Lung (tissue), 12 donors: Measurements from ENCODE around the gene UGDH. TPM values are rescaled to one million over a fixed set of nuclear protein-coding genes. Genes with fewer than 3 reads are reported as not detected.
"Not testable (repeated sequence)": the region's sequence is repeated elsewhere in the genome, so short reads cannot be mapped to it uniquely, and the experiment has no call there.

Experiments
- ATAC-seq: fragments of 200-7000 bp; cut with Tn5 transposase; one replicate; pipeline ENCODE4 v1.9.1; 2020; ENCODE audit warnings: moderate number of reproducible peaks; ENCODE audit not compliant: insufficient read depth, low FRiP score
- DNase-seq, 3 donors: peaks; one replicate each; pipeline ENCODE4 v3.0.0-alpha.2; 2013 to 2017
- H3K27ac ChIP-seq, 2 donors: one replicate each; pipeline ENCODE4 v1.5.1; 2013; ENCODE audit warnings: mild to moderate bottlenecking in 2 of 2, moderate library complexity in 2 of 2, control low read depth in 1 of 2, inconsistent platforms in 1 of 2, low read depth in 1 of 2, low read length in 1 of 2
- H3K27me3 ChIP-seq, 3 donors: one replicate each; pipeline ENCODE4 v1.5.1; 2013; ENCODE audit warnings: low read length in 2 of 3; ENCODE audit not compliant: control insufficient read depth in 3 of 3, insufficient read depth in 3 of 3
- H3K36me3 ChIP-seq, 4 donors: one replicate each; pipeline ENCODE4 v1.5.1; 2013; ENCODE audit warnings: low read length in 4 of 4, mild to moderate bottlenecking in 1 of 4, moderate library complexity in 1 of 4; ENCODE audit not compliant: control insufficient read depth in 4 of 4, insufficient read depth in 4 of 4
- H3K4me1 ChIP-seq, 5 donors: one replicate each; pipeline ENCODE4 v1.5.1; 2013; ENCODE audit warnings: low read length in 5 of 5, mild to moderate bottlenecking in 2 of 5, moderate library complexity in 1 of 5; ENCODE audit not compliant: control insufficient read depth in 5 of 5, insufficient read depth in 5 of 5
- H3K4me3 ChIP-seq: one replicate; pipeline ENCODE4 v1.5.1; 2013; ENCODE audit warnings: mild to moderate bottlenecking, control low read depth, moderate library complexity
- H3K9ac ChIP-seq, 2 donors: one replicate each; pipeline ENCODE4 v1.5.1; 2013; ENCODE audit warnings: low read length in 2 of 2, control low read depth in 1 of 2; ENCODE audit not compliant: insufficient read depth in 1 of 2
- H3K9me3 ChIP-seq, 4 donors: one replicate each; pipeline ENCODE4 v1.5.1; 2013; ENCODE audit warnings: low read length in 3 of 4, mild to moderate bottlenecking in 1 of 4, moderate library complexity in 1 of 4; ENCODE audit not compliant: control insufficient read depth in 4 of 4, insufficient read depth in 3 of 4
- WGBS, 2 donors: extraction: QIAGEN DNeasy Blood & Tissue Kit; methylation state at CpG; one replicate each; pipeline ENCODE4 v1.1.7; 2013; 5-methylcytosine and 5-hydroxymethylcytosine counted together
- polyA plus RNA-seq, 2 donors: library from polyadenylated mRNA; stranded (reverse); fragments of 200-250 nt; gene quantifications; one replicate each; pipeline ENCODE4 v1.2.1, GENCODE V29; 2013
- total RNA-seq, 2 donors: library from RNA; depleted of rRNA in 1 of 2; stranded (reverse); fragments of >200 nt in 1 of 2; gene quantifications; one replicate each; pipeline ENCODE4 v1.2.1, GENCODE V29; 2014 to 2021
- TF ChIP-seq, protein P1 (sequence below): IDR thresholded peaks from 2 replicates; pipeline ENCODE4 v1.5.1; 2012; ENCODE audit warnings: mild to moderate bottlenecking; ENCODE audit errors: control extremely low read depth, extremely low read depth
- donor health status: control.
- donor health status: control.
- donor health status: Bipolar disorder and iron deficiency.
- donor health status: healthy.
- donor health status: DM: yes; HTN: yes; CAD: no.

UGDH gene
- total and polyA plus RNA-seq, 4 donors = 13.4 to 69.1 (median 36.6) TPM

DNA sequence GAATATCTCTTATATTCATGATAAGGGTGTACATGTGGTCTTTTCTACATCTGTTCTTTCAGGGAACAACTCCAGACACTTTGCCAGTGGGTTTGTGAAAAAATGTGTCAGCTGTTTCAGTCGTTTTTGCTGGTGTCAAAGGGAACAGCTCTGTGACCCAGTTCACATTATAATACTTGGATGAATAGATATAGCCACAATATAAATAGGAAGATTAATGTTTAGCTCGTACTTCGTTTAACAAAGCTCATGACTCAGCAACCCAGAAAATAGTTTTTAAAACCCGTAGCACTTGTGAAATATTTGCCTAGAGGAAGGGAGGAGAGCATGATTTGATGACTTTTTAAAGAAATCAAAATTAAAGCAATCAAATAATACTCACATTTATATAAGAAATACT is 60.5 kb downstream of the UGDH start:
- no peak overlapping the region for H3K4me3 ChIP-seq
- H3K27me3 ChIP-seq = no peaks in the 10 kb centered on the region
- no peak overlapping the region for H3K9ac ChIP-seq
- no peak for ATAC-seq
- 48 to 52% methylated on average over 4 of the region's 4 CpGs for whole genome bisulfite sequencing, 2 donors
- H3K27ac ChIP-seq = no peak overlapping the region
- H3K36me3 ChIP-seq = peaks cover 0 to 29% (median 8%) of the 10 kb centered on the region in 4 donors
- peaks cover 0 to 4% (median 0%) of the 10 kb centered on the region in 5 donors for H3K4me1 ChIP-seq
- DNase-seq = no peak
- H3K9me3 ChIP-seq = no peaks in the 10 kb centered on the region
- TF ChIP-seq, protein P1, sequence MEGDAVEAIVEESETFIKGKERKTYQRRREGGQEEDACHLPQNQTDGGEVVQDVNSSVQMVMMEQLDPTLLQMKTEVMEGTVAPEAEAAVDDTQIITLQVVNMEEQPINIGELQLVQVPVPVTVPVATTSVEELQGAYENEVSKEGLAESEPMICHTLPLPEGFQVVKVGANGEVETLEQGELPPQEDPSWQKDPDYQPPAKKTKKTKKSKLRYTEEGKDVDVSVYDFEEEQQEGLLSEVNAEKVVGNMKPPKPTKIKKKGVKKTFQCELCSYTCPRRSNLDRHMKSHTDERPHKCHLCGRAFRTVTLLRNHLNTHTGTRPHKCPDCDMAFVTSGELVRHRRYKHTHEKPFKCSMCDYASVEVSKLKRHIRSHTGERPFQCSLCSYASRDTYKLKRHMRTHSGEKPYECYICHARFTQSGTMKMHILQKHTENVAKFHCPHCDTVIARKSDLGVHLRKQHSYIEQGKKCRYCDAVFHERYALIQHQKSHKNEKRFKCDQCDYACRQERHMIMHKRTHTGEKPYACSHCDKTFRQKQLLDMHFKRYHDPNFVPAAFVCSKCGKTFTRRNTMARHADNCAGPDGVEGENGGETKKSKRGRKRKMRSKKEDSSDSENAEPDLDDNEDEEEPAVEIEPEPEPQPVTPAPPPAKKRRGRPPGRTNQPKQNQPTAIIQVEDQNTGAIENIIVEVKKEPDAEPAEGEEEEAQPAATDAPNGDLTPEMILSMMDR = no peak

DNA sequence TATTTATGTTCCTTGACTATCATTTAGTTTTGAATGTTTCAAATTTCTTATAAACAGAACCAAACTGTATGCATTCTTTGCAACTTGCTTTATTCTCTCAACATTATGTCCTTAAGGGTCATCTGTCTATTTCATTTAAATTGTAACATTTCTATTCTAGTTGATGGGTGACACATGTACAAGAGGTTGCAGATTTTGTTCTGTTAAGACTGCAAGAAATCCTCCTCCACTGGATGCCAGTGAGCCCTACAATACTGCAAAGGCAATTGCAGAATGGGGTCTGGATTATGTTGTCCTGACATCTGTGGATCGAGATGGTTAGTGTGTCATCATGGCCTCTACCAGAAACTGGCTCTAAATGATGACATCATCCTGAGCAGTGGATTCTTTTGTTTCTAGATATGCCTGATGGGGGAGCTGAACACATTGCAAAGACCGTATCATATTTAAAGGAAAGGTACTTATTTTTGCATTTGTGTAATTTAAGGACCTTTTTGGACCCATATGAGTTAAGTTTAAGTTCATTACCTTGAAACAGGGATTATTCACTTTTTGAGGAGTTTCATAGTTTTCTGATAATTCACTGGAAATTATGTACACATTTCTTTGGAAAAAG is 62.2 kb downstream of the UGDH start:
- Histone ChIP-seq H3K36me3 (peaks cover 0 to 29% (median 6%) of the 10 kb centered on the region in 4 donors), H3K27me3 (no peaks in the 10 kb centered on the region), H3K4me3 (no peak overlapping the region), H3K4me1 (peaks cover 0 to 4% (median 0%) of the 10 kb centered on the region in 5 donors), H3K27ac (no peak overlapping the region), H3K9ac (no peak overlapping the region), H3K9me3 (no peaks in the 10 kb centered on the region)
- WGBS, 2 donors = 57 to 61% methylated on average over 2 of the region's 2 CpGs
- TF ChIP-seq, protein P1 = no peak
- ATAC-seq = no peak
- DNase-seq = peak in 1 of 3 donors; percentile 22

DNA sequence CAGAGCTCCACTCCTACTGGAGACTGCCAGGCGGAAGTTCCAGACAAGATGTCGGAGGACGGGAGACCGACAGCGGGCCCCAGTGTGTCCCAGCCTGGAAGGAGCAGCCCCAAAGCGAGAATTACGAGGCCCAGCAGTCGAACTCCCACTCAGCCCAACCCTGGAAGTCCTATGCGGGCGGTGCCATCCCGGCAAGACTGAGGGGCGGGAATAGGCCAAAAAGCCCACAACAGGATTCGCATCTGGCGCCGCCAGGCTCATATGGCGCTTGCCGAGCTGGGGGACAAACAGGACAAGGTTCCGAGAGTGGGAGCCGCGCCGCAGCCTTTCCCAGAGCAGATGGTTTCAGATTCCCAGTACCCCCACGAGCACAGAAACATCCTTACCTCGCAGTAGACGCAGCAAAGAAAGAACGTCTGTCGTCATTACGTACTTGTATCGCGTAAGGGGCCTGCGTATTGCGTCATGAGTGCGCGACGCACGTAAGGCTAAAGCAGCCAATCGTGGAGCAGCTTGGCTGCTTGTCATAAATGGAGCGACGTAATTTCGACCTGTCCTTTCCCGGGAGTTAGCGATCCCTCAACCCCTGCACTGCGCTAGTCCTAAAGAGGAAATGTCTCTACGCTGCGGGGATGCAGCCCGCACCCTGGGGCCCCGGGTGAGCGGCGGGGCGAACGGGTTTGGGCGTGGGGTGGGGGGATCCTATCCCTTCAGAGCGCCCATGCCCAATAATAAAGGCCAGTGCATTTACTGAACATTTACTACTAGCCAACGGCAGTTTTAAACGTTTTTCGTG is 68.5 kb downstream of the UGDH start, which contains the start of the genes LIAS and RPL9:
TSS of gene LIAS (plus strand) at position 552 of the 796 bp plus-strand sequence. CDS start at position 614, 62 bp downstream.
TSS of gene RPL9 (minus strand) at position 418 of the 796 bp plus-strand sequence. CDS start 483 bp downstream, outside the sequence.
- H3K36me3 ChIP-seq = peaks cover 14 to 41% (median 24%) of the 10 kb centered on the region in 4 donors
- peaks cover 0 to 15% (median 8%) of the 10 kb centered on the region in 5 donors for H3K4me1 ChIP-seq
- H3K4me3 ChIP-seq = peak within 1 kb of the TSS; percentile 87
- H3K27me3 ChIP-seq = no peaks in the 10 kb centered on the region
- peak; percentile 94 for ATAC-seq
- no peaks in the 10 kb centered on the region for H3K9me3 ChIP-seq
- peak within 1 kb of the TSS; percentile 100 for H3K9ac ChIP-seq
- WGBS, 2 donors = 0 to 1% methylated on average over 55 of the region's 55 CpGs
- TF ChIP-seq, protein P1 = no peak
- H3K27ac ChIP-seq = peak within 1 kb of the TSS; percentile 92 to 96
- peak; percentile 98 to 100 (median 99) for DNase-seq

DNA sequence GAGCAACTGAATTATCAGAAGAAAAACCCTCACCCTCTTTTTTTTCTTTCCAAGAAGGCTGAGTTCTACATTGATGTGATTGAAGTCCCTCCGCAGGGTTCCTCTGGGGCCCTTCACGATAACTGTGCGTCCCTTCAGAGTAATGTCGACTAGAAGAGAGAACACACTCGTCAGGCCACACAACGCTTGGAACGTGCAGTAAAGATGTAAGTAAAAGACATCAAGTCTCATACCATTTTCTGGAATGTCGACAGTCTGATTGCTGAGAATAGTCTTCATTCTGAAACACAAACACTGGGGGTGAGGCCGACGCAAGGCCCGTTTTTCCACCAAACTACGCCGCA is 69.1 kb downstream of the UGDH start:
- not testable (repeated sequence) for H3K9me3 ChIP-seq, DNase-seq, H3K27me3 ChIP-seq, ATAC-seq
- H3K36me3 ChIP-seq = peaks cover 15 to 41% (median 27%) of the 10 kb centered on the region in 4 donors
- peak overlapping the region; percentile 82 to 84 for H3K27ac ChIP-seq
- peaks cover 0 to 15% (median 8%) of the 10 kb centered on the region in 5 donors for H3K4me1 ChIP-seq
- peak overlapping the region; percentile 100 for H3K9ac ChIP-seq
- WGBS, 2 donors = 0 to 1% methylated on average over 13 of the region's 13 CpGs
- peak overlapping the region; percentile 87 for H3K4me3 ChIP-seq
